Measurements from ENCODE around the gene ABHD15.

ABHD15 gene

DNA sequence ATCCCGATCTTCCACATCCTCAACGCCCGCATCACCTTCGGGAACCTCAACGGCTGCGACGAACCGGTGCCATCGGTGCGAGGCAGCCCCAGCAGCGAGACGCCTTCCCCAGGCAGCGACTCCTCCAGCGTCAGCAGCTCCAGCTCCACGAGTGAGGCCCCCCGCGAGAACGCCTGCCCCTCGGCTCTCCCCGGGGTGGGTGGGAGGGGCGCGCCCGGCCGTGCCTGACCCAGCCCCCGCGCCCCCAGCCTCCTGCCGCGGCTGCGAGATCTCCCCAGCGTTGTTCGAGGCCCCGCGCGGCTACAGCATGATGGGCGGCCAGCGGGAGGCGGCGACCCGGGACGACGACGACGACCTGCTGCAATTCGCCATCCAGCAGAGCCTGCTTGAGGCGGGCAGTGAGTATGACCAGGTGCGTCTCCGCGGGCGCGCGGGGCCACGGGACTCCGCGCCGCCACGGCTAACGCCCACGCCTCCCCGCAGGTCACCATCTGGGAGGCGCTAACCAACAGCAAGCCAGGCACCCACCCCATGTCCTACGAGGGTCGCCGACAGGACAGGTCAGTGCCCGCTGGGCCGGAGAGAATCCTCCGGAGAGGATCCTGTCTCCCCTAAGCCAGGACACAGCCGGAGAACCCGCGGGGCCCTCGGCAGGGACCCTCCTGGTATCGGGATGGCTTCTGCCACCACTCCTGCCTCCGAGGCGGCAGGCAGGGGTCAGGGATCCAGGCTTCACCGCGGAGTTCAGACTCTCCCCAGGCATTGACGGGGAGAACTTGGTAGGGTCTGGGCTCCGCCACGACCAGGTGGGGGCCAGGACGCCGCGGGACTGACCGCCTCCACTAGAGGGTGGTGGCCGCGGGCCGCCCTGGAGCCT is 45.8 kb upstream of the ABHD15 start:
- TF ChIP-seq CTCF (conservative IDR thresholded peaks at IDR 0.05), result no peak
- H3K27ac ChIP-seq, result no peak overlapping the region

- no peak for TF ChIP-seq CTCF (conservative IDR thresholded peaks at IDR 0.05)
- H3K27ac ChIP-seq, result no peak overlapping the region
These were observed 45.2 kb upstream of the ABHD15 start for GRCh38 chr17:29612094-29612403.

DNA sequence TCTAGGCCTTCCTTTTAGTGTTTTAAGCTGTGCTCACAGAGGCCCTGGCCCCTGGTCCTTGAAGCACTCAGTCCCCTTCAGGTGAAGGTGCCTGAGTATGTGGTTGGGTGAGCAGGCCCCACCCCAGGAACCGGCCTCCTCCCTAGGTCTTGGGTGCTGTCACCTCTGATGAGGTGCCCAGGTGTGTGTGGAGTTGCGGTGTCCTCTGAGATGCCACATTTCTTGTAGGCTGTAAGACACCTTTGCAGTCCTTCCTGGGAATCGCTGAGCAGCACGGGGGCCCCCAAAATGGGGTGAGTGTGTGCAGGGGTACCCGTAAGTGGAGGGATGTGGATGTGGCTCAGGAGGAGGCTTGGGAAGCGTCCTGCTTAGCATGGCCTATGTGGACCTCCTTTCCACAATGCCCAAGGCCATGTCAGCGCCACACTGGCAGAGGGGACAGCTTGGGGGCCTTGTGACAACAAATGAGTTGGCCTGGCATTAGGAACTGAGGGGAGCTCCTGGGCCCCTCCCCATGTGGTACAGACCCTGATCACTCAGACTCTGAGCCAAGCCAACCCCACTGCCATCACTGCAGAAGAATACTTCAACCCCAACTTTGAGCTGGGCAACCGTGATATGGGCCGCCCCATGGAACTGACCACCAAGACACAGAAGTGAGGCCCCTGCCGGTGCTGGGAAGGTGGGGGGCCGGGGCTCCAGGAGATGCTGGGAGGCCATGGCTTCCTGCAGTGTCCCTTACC is 44.7 kb upstream of the ABHD15 start:
- H3K27ac ChIP-seq, result no peak overlapping the region
- no peak for TF ChIP-seq CTCF (conservative IDR thresholded peaks at IDR 0.05)

- no peak overlapping the region for H3K27ac ChIP-seq
- TF ChIP-seq CTCF (conservative IDR thresholded peaks at IDR 0.05), result no peak
These were observed 43.6 kb upstream of the ABHD15 start for GRCh38 chr17:29610395-29610794.

DNA sequence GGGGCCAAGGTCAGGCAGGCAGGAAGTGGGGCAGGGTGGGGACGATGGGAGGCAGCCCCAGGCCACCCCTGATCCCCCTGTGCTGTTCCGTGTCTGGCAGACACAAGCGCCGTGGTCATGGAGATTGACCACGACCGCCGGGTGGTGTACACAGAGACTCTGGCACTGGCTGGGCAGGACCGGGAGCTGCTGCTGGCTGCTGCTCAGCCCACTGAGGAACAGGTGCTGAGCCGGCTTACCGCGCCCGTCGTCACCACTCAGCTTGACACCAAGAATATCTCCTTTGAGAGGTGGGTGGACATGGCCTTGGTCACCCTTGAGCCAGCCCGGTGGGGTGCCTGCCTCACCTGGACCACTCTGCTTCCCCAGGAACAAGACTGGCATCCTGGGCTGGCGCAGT is 42.1 kb upstream of the ABHD15 start:
- TF ChIP-seq CTCF (conservative IDR thresholded peaks at IDR 0.05), result no peak
- H3K27ac ChIP-seq, result no peak overlapping the region

GRCh38 chr17:29607557-29608195 is 40.8 kb upstream of the ABHD15 start:
- no peak for TF ChIP-seq CTCF (conservative IDR thresholded peaks at IDR 0.05)
- H3K27ac ChIP-seq, result no peak overlapping the region

GRCh38 chr17:29603109-29603674 is 36.4 kb upstream of the ABHD15 start:
- no peak overlapping the region for H3K27ac ChIP-seq
- no peak for TF ChIP-seq CTCF (conservative IDR thresholded peaks at IDR 0.05)

All from VCaP (cell line).